DMS79 (cell line): ENCODE measurements around the gene NEO1.
"Not testable (repeated sequence)": the region's sequence is repeated elsewhere in the genome, so short reads cannot be mapped to it uniquely, and the experiment has no call there.

Experiments
- DNase-seq: peaks from one replicate; lab custom pipeline; 2025; lab: John Stamatoyannopoulos, UW

Gene NEO1

GRCh38 chr15:73210630-73211029, 158.4 kb downstream of the NEO1 start:
- DNase-seq: no peak

GRCh38 chr15:73212424-73212823, 160.2 kb downstream of the NEO1 start:
- no peak for DNase-seq

GRCh38 chr15:73221450-73221849, 169.2 kb downstream of the NEO1 start:
- not testable (repeated sequence) for DNase-seq

- DNase-seq: no peak
These were observed 173.2 kb downstream of the NEO1 start for GRCh38 chr15:73225358-73226015.

- DNase-seq: no peak
These were observed 174.0 kb downstream of the NEO1 start for GRCh38 chr15:73226093-73226814.

GRCh38 chr15:73227433-73228056, 175.3 kb downstream of the NEO1 start:
- no peak for DNase-seq

GRCh38 chr15:73228128-73228646, 175.9 kb downstream of the NEO1 start:
- DNase-seq: no peak

- DNase-seq: no peak
These were observed 179.6 kb downstream of the NEO1 start for GRCh38 chr15:73231661-73232419.

GRCh38 chr15:73232776-73233175, 180.5 kb downstream of the NEO1 start:
- DNase-seq: no peak

GRCh38 chr15:73233623-73234022, 181.4 kb downstream of the NEO1 start:
- DNase-seq: no peak

- DNase-seq: no peak
These were observed 185.6 kb downstream of the NEO1 start for GRCh38 chr15:73237910-73238309.

- DNase-seq: no peak
These were observed 187.4 kb downstream of the NEO1 start for GRCh38 chr15:73239564-73240215.

- peak; percentile 6 for DNase-seq
These were observed 188.7 kb downstream of the NEO1 start for GRCh38 chr15:73240866-73241499.

GRCh38 chr15:73244333-73244732, 192.1 kb downstream of the NEO1 start:
- no peak for DNase-seq

- DNase-seq: no peak
These were observed 194.2 kb downstream of the NEO1 start for GRCh38 chr15:73246439-73246838.

- no peak for DNase-seq
These were observed 194.6 kb downstream of the NEO1 start for GRCh38 chr15:73246898-73247297.

GRCh38 chr15:73247331-73247730, 195.1 kb downstream of the NEO1 start:
- DNase-seq: no peak

- no peak for DNase-seq
These were observed 197.2 kb downstream of the NEO1 start for GRCh38 chr15:73249499-73249898.

GRCh38 chr15:73254598-73254997, 202.3 kb downstream of the NEO1 start:
- DNase-seq: no peak

- DNase-seq: no peak
These were observed 206.2 kb downstream of the NEO1 start for GRCh38 chr15:73258271-73259108.
